Prostate gland (tissue), 2 donors: ENCODE data around the gene PTPRU.

Source experiments
- POLR2A ChIP-seq: fragments of 450-650 bp; IDR thresholded peaks from one replicate; pipeline ENCODE4 v1.6.1; 2016; ENCODE audit warnings: antibody characterized with exemption, mild to moderate bottlenecking
- POLR2AphosphoS5 ChIP-seq: sonication (generic); formaldehyde crosslinking; IDR thresholded peaks from one replicate; pipeline ENCODE4 v1.6.1; 2017; ENCODE audit warnings: antibody characterized with exemption
- TF ChIP-seq, protein P1 (sequence below), 4 experiments: fragments of 200-600 bp in 2 of 4; fragments of 450-650 bp in 2 of 4; sonication (generic) in 2 of 4; IDR thresholded peaks; 1 replicate in 3 of 4; 2 replicates in 1 of 4; pipeline ENCODE4 v1.5.1; 2016 to 2019; ENCODE audit warnings: antibody characterized with exemption in 4 of 4, mild to moderate bottlenecking in 2 of 4, moderate library complexity in 2 of 4

DNA sequence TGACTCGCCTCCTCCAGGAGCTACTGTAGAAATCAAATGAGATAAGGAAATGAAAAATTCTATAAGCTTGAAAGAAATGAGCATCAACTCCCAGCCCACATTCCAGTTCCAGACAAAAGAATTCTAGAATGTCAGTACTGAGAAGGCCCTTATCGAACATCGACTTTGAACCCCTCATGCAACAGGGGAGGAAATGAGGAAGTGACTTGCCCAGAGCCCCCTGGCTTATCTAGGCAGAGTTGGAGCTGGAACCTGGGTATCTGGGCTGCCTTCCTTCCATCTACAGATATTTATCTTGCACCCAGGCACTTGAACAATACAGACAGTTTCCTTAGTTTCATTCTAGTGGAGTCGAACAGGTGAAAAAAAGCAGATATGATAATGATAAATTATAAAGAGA lies 27.9 kb upstream of the PTPRU start:
- TF ChIP-seq, protein P1, sequence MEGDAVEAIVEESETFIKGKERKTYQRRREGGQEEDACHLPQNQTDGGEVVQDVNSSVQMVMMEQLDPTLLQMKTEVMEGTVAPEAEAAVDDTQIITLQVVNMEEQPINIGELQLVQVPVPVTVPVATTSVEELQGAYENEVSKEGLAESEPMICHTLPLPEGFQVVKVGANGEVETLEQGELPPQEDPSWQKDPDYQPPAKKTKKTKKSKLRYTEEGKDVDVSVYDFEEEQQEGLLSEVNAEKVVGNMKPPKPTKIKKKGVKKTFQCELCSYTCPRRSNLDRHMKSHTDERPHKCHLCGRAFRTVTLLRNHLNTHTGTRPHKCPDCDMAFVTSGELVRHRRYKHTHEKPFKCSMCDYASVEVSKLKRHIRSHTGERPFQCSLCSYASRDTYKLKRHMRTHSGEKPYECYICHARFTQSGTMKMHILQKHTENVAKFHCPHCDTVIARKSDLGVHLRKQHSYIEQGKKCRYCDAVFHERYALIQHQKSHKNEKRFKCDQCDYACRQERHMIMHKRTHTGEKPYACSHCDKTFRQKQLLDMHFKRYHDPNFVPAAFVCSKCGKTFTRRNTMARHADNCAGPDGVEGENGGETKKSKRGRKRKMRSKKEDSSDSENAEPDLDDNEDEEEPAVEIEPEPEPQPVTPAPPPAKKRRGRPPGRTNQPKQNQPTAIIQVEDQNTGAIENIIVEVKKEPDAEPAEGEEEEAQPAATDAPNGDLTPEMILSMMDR (IDR thresholded peaks at IDR 0.05): no peak
- no peak for TF ChIP-seq POLR2A
- TF ChIP-seq POLR2AphosphoS5: no peak
